Stimulated activated CD4-positive, alpha-beta T cell treated with anti-CD3 and anti-CD28 coated beads, Interleukin-12 subunit alpha, Interleukin-12 subunit beta, amount 100 ng/mL, for 4 hours (primary cell): ENCODE measurements around the gene CXCL12.

Source experiments
- DNase-seq: peaks from one replicate; pipeline ENCODE4 v3.0.0-alpha.2; 2020

CXCL12 gene

GRCh38 chr10:44384601-44385025, 284 bp downstream of the CXCL12 start:
- no peak for DNase-seq

GRCh38 chr10:44383749-44384600, 922 bp downstream of the CXCL12 start:
- DNase-seq, result no peak

GRCh38 chr10:44382981-44383748, 1.7 kb downstream of the CXCL12 start:
- no peak for DNase-seq

- DNase-seq, result no peak
These were observed 2.6 kb downstream of the CXCL12 start for GRCh38 chr10:44382131-44382858.

- no peak for DNase-seq
These were observed 3.9 kb downstream of the CXCL12 start for GRCh38 chr10:44380829-44381600.

GRCh38 chr10:44379907-44380306, 5.0 kb downstream of the CXCL12 start:
- no peak for DNase-seq

GRCh38 chr10:44378626-44379025, 6.3 kb downstream of the CXCL12 start:
- DNase-seq, result no peak

GRCh38 chr10:44377651-44378310, 7.1 kb downstream of the CXCL12 start:
- no peak for DNase-seq

GRCh38 chr10:44376472-44377099, 8.3 kb downstream of the CXCL12 start:
- no peak for DNase-seq

GRCh38 chr10:44374155-44374554, 10.7 kb downstream of the CXCL12 start:
- no peak for DNase-seq

GRCh38 chr10:44373341-44373995, 11.4 kb downstream of the CXCL12 start:
- no peak for DNase-seq

GRCh38 chr10:44372181-44372580, 12.7 kb downstream of the CXCL12 start:
- no peak for DNase-seq

GRCh38 chr10:44370731-44371248, 14.1 kb downstream of the CXCL12 start:
- DNase-seq, result no peak

- no peak for DNase-seq
These were observed 15.0 kb downstream of the CXCL12 start for GRCh38 chr10:44369854-44370253.

GRCh38 chr10:44369296-44369695, 15.6 kb downstream of the CXCL12 start:
- no peak for DNase-seq

GRCh38 chr10:44368637-44369036, 16.3 kb downstream of the CXCL12 start:
- DNase-seq, result no peak

GRCh38 chr10:44366941-44367630, 17.8 kb downstream of the CXCL12 start:
- no peak for DNase-seq

- no peak for DNase-seq
These were observed 20.3 kb downstream of the CXCL12 start for GRCh38 chr10:44364566-44364965.

- no peak for DNase-seq
These were observed 21.2 kb downstream of the CXCL12 start for GRCh38 chr10:44363716-44364115.
